IMR-90 (cell line): ENCODE data around the gene PLA2G2C.

Source experiments
- BHLHE40 ChIP-seq: fragments of 150-350 bp; IDR thresholded peaks from 2 replicates; pipeline ENCODE4 v1.6.1; 2016; ENCODE audit warnings: mild to moderate bottlenecking, low read depth, low read length
- CEBPB ChIP-seq: IDR thresholded peaks from 2 replicates; pipeline ENCODE4 v1.6.1; 2012; ENCODE audit warnings: low read depth, low read length, improper control_type of control experiment
- CTCF ChIP-seq: conservative IDR thresholded peaks from 2 replicates; pipeline ENCODE4 v1.5.1; 2012; ENCODE audit warnings: mild to moderate bottlenecking, low read depth, low read length, improper control_type of control experiment
- FOS ChIP-seq: fragments of 150-350 bp; IDR thresholded peaks from 2 replicates; pipeline ENCODE4 v1.6.1; 2016; ENCODE audit warnings: low read depth, low read length
- MAFK ChIP-seq: IDR thresholded peaks from 2 replicates; pipeline ENCODE4 v1.6.1; 2012; ENCODE audit warnings: low read depth, low read length, improper control_type of control experiment
- MAZ ChIP-seq: IDR thresholded peaks from 2 replicates; pipeline ENCODE4 v1.6.1; 2012; ENCODE audit warnings: low read depth, mild to moderate bottlenecking, low read length, improper control_type of control experiment, moderate library complexity, borderline replicate concordance
- POLR2A ChIP-seq: IDR thresholded peaks from 2 replicates; pipeline ENCODE4 v1.6.1; 2012; ENCODE audit warnings: mild to moderate bottlenecking, low read depth, low read length
- RAD21 ChIP-seq: IDR thresholded peaks from 2 replicates; pipeline ENCODE4 v1.6.1; 2012; ENCODE audit warnings: low read length, improper control_type of control experiment
- RCOR1 ChIP-seq: IDR thresholded peaks from 2 replicates; pipeline ENCODE4 v1.6.1; 2012; ENCODE audit warnings: mild to moderate bottlenecking, low read length, improper control_type of control experiment; ENCODE audit not compliant: insufficient replicate concordance
- SMC3 ChIP-seq: fragments of 150-350 bp; IDR thresholded peaks from 2 replicates; pipeline ENCODE4 v1.6.1; 2016; ENCODE audit warnings: low read depth, mild to moderate bottlenecking, antibody characterized with exemption, low read length, moderate library complexity
- USF2 ChIP-seq: fragments of 150-350 bp; IDR thresholded peaks from 2 replicates; pipeline ENCODE4 v1.6.1; 2017; ENCODE audit warnings: mild to moderate bottlenecking, antibody characterized with exemption, low read length, low read depth

GRCh38 chr1:20188455-20188817, 2.1 kb upstream of the PLA2G2C start:
- TF ChIP-seq RAD21 (no peak), POLR2A (no peak), CTCF (no peak), FOS (no peak), CEBPB (no peak), MAFK (no peak), USF2 (no peak), MAZ (no peak), SMC3 (no peak), RCOR1 (no peak), BHLHE40 (no peak)
